ENCODE results near the gene PM20D1.
"Not testable (repeated sequence)": the region's sequence is repeated elsewhere in the genome, so short reads cannot be mapped to it uniquely, and the experiment has no call there.

Gene PM20D1

GRCh38 chr1:205849619-205850355 is at the start of gene PM20D1:
PM20D1 (minus strand) TSS chr1:205850132; CDS start chr1:205850072, 60 bp downstream.
- in situ Hi-C loops (cut with MboI; ENCODE audit: low sequenced_read_pairs): no loop called here

GRCh38 chr1:205896351-205896750 is 46.4 kb upstream of the PM20D1 start:
- in situ Hi-C loops (cut with MboI; ENCODE audit: low sequenced_read_pairs): no loop called here

- in situ Hi-C loops (cut with MboI; ENCODE audit: low sequenced_read_pairs): not testable (repeated sequence)
Observed at GRCh38 chr1:205894119-205894518, 44.2 kb upstream of the PM20D1 start.

GRCh38 chr1:205892175-205892574 is 42.2 kb upstream of the PM20D1 start:
- in situ Hi-C loops (cut with MboI; ENCODE audit: low sequenced_read_pairs): not testable (repeated sequence)

- in situ Hi-C loops (cut with MboI; ENCODE audit: low sequenced_read_pairs): not testable (repeated sequence)
Observed at GRCh38 chr1:205891481-205891880, 41.5 kb upstream of the PM20D1 start.

GRCh38 chr1:205890631-205891030 is 40.7 kb upstream of the PM20D1 start:
- in situ Hi-C loops (cut with MboI; ENCODE audit: low sequenced_read_pairs): not testable (repeated sequence)

GRCh38 chr1:205889706-205890105 is 39.8 kb upstream of the PM20D1 start:
- in situ Hi-C loops (cut with MboI; ENCODE audit: low sequenced_read_pairs): not testable (repeated sequence)

GRCh38 chr1:205889006-205889405 is 39.1 kb upstream of the PM20D1 start:
- in situ Hi-C loops (cut with MboI; ENCODE audit: low sequenced_read_pairs): not testable (repeated sequence)

GRCh38 chr1:205883792-205884191 is 33.9 kb upstream of the PM20D1 start:
- in situ Hi-C loops (cut with MboI; ENCODE audit: low sequenced_read_pairs): no loop called here

- in situ Hi-C loops (cut with MboI; ENCODE audit: low sequenced_read_pairs): no loop called here
Observed at GRCh38 chr1:205880923-205881322, 31.0 kb upstream of the PM20D1 start.

GRCh38 chr1:205879974-205880373 is 30.0 kb upstream of the PM20D1 start:
- in situ Hi-C loops (cut with MboI; ENCODE audit: low sequenced_read_pairs): no loop called here

- in situ Hi-C loops (cut with MboI; ENCODE audit: low sequenced_read_pairs): no loop called here
Observed at GRCh38 chr1:205878026-205878425, 28.1 kb upstream of the PM20D1 start.

- in situ Hi-C loops (cut with MboI; ENCODE audit: low sequenced_read_pairs): not testable (repeated sequence)
Observed at GRCh38 chr1:205873148-205873547, 23.2 kb upstream of the PM20D1 start.

GRCh38 chr1:205870236-205870635 is 20.3 kb upstream of the PM20D1 start:
- in situ Hi-C loops (cut with MboI; ENCODE audit: low sequenced_read_pairs): no loop called here

GRCh38 chr1:205861540-205861939 is 11.6 kb upstream of the PM20D1 start:
- in situ Hi-C loops (cut with MboI; ENCODE audit: low sequenced_read_pairs): no loop called here

- in situ Hi-C loops (cut with MboI; ENCODE audit: low sequenced_read_pairs): no loop called here
Observed at GRCh38 chr1:205858141-205858961, 8.4 kb upstream of the PM20D1 start.

GRCh38 chr1:205857501-205857900 is 7.6 kb upstream of the PM20D1 start:
- in situ Hi-C loops (cut with MboI; ENCODE audit: low sequenced_read_pairs): not testable (repeated sequence)

- in situ Hi-C loops (cut with MboI; ENCODE audit: low sequenced_read_pairs): no loop called here
Observed at GRCh38 chr1:205856433-205856832, 6.5 kb upstream of the PM20D1 start.

- in situ Hi-C loops (cut with MboI; ENCODE audit: low sequenced_read_pairs): no loop called here
Observed at GRCh38 chr1:205852969-205853368, 3.0 kb upstream of the PM20D1 start.

- in situ Hi-C loops (cut with MboI; ENCODE audit: low sequenced_read_pairs): no loop called here
Observed at GRCh38 chr1:205851993-205852392, 2.1 kb upstream of the PM20D1 start.

- in situ Hi-C loops (cut with MboI; ENCODE audit: low sequenced_read_pairs): no loop called here
Observed at GRCh38 chr1:205843036-205843859, 6.7 kb downstream of the PM20D1 start.

Measured in hTERT RPE-1 (cell line).